OCI-LY1 (cell line): ENCODE measurements around the gene RBMS3.

ENCODE experiments used
- CTCF ChIP-seq: fragments of 200-600 bp; sonication (generic), shearing (Covaris generic); IDR thresholded peaks from 2 replicates; pipeline ENCODE4 v1.5.1; 2017; ENCODE audit warnings: mild to moderate bottlenecking, antibody characterized with exemption, low read length, moderate library complexity, mixed read lengths
- EZH2 ChIP-seq: fragments of 200-600 bp; sonication (generic), shearing (Covaris generic); IDR thresholded peaks from 2 replicates; pipeline ENCODE4 v1.8.0; 2017; ENCODE audit warnings: borderline replicate concordance, mixed run types, mild to moderate bottlenecking, antibody characterized with exemption, low read length, moderate library complexity, mixed read lengths

DNA sequence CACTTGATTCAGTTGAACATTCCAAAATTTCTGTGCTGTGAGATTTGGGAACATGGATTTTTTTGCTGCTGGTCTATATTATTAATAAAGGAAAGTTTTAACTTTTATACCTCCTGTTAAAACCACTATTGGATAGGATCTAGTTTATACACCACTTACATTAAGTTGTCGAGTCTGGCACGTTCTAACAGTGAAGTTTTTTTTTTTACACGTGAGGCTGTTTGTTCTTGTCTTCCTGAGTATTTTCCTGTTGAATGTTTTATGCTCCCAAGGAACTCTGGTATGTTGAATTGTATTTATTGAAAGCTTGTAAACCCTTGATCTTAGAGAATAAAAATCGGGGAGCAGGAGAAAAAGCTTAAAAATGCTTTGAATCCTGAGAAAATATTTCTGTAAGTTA is 338.8 kb downstream of the RBMS3 start:
- no peak for TF ChIP-seq CTCF
- no peak for TF ChIP-seq EZH2
